ENCODE results near the gene CAPRIN1.
A peak's percentile ranks its signal among the peaks of the same experiment; 100 is the strongest.
"Not testable (repeated sequence)": the region's sequence is repeated elsewhere in the genome, so short reads cannot be mapped to it uniquely, and the experiment has no call there.

CAPRIN1 gene

GRCh38 chr11:34052608-34053160 is 1.2 kb downstream of the CAPRIN1 start:
- in situ Hi-C loops (cut with HindIII; ENCODE audit: low pct_ligation_motif_present, low sequenced_read_pairs): no loop called here
- Histone ChIP-seq H3K27me3 (replicated peaks) (no peaks in the 10 kb centered on the region), H3K27ac (peak overlapping the region; percentile 100), H3K36me3 (replicated peaks) (peaks cover 13% of the 10 kb centered on the region), H3K4me3 (ENCODE audit: low read depth, low read length) (peak overlapping the region; percentile 91)
- no peak for DNase-seq
- no peak for TF ChIP-seq CTCF (IDR thresholded peaks at IDR 0.05; ENCODE audit: low read depth, low read length, missing control alignments)

GRCh38 chr11:34053161-34053686 is 1.7 kb downstream of the CAPRIN1 start:
- DNase-seq: peak; percentile 60

GRCh38 chr11:34054351-34054750 is 2.8 kb downstream of the CAPRIN1 start:
- H3K27ac ChIP-seq; DNase-seq; in situ Hi-C loops (cut with HindIII; ENCODE audit: low pct_ligation_motif_present, low sequenced_read_pairs); H3K27me3 ChIP-seq (replicated peaks): not testable (repeated sequence)
- Histone ChIP-seq H3K36me3 (replicated peaks) (peaks cover 15% of the 10 kb centered on the region), H3K4me3 (ENCODE audit: low read depth, low read length) (peak overlapping the region; percentile 91)

More at GRCh38 chr11:34053161-34053686, 1.7 kb downstream of the CAPRIN1 start:
- Histone ChIP-seq H3K4me3 (ENCODE audit: low read depth, low read length) (peak overlapping the region; percentile 91), H3K27me3 (replicated peaks) (no peaks in the 10 kb centered on the region), H3K27ac (peak overlapping the region; percentile 100), H3K36me3 (replicated peaks) (peaks cover 13% of the 10 kb centered on the region)
- no peak for TF ChIP-seq CTCF (IDR thresholded peaks at IDR 0.05; ENCODE audit: low read depth, low read length, missing control alignments)
- in situ Hi-C loops (cut with HindIII; ENCODE audit: low pct_ligation_motif_present, low sequenced_read_pairs): no loop called here

DNA sequence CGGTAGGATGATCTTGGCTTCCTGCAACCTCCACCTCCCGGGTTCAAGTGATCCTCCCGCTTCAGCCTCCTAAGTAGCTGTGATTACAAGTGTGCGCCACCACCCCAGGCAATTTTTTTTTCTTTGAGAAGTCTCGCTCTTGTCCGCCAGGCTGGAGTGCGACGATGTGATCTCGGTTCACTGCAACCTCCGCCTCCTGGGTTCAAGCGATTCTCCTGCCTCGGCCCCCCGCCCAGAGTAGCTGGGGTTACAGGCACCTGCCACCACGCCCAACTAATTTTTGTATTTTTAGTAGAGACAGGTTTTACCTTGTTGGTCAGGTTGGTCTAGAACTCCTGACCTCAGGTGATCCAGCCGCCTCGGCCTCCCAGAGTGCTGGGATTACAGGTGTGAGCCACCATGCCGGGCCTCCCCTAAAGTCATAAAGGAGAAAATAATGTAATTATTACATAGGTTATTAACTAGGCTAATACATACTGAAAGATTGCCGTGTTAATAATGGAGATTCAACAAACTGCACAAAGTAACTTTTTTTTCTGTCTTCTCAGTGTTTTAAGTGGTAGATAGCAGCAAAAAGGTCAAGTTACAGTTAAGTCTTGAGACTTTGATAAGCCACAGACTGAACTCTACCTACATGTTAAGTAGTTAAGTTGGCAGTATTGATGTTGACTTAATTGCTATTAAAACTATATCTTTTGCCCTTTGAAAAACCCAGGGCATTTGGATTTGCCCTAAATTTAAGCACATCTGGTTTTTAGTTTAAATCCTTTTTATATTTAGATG is 3.9 kb downstream of the CAPRIN1 start:
- Histone ChIP-seq H3K27me3 (replicated peaks) (no peaks in the 10 kb centered on the region), H3K27ac (no peak overlapping the region), H3K4me3 (ENCODE audit: low read depth, low read length) (no peak overlapping the region), H3K36me3 (replicated peaks) (peaks cover 17% of the 10 kb centered on the region)
- no peak for TF ChIP-seq CTCF (IDR thresholded peaks at IDR 0.05; ENCODE audit: low read depth, low read length, missing control alignments)
- no peak for DNase-seq
- in situ Hi-C loops (cut with HindIII; ENCODE audit: low pct_ligation_motif_present, low sequenced_read_pairs): no loop called here

DNA sequence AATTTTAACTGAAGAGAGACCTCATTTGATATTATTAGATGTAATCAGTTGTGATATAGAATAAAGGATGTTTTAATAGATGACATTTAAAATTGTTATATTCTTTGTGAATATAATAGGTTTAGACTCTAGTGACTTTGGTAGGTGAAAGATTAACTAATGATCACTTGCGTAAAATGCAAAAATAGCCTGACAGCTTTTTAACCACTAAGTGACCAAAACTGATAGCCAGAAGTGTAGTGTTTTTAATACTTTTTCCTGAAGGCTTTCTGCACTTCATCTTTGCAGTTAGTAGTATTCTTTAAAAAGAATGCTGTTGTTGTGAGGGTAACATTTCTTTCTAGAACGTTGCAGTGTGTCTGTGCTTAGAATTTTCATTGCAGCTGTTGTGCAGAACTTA is 5.1 kb downstream of the CAPRIN1 start:
- DNase-seq: no peak
- Histone ChIP-seq H3K36me3 (replicated peaks) (peaks cover 22% of the 10 kb centered on the region), H3K27me3 (replicated peaks) (no peaks in the 10 kb centered on the region), H3K4me3 (ENCODE audit: low read depth, low read length) (no peak overlapping the region), H3K27ac (no peak overlapping the region)
- in situ Hi-C loops (cut with HindIII; ENCODE audit: low pct_ligation_motif_present, low sequenced_read_pairs): no loop called here
- TF ChIP-seq CTCF (IDR thresholded peaks at IDR 0.05; ENCODE audit: low read depth, low read length, missing control alignments): no peak

GRCh38 chr11:34063061-34063795 is 11.7 kb downstream of the CAPRIN1 start:
- DNase-seq: no peak
- TF ChIP-seq CTCF (IDR thresholded peaks at IDR 0.05; ENCODE audit: low read depth, low read length, missing control alignments): no peak
- Histone ChIP-seq H3K36me3 (replicated peaks) (peaks cover 16% of the 10 kb centered on the region), H3K4me3 (ENCODE audit: low read depth, low read length) (no peak overlapping the region), H3K27ac (no peak overlapping the region), H3K27me3 (replicated peaks) (no peaks in the 10 kb centered on the region)
- in situ Hi-C loops (cut with HindIII; ENCODE audit: low pct_ligation_motif_present, low sequenced_read_pairs): no loop called here
